HFFc6 (cell line): ENCODE results near the gene AKT3. TPM values are rescaled to one million over a fixed set of nuclear protein-coding genes. Genes with fewer than 3 reads are reported as not detected.

Experiments
- DNase-seq: peaks from one replicate; pipeline ENCODE4 v3.0.0-alpha.2; 2018
- H3K27ac Mint-ChIP-seq: 2 replicates; pipeline ENCODE4 v1.8.0; 2020; ENCODE audit warnings: mild to moderate bottlenecking, mixed read lengths
- H3K27me3 Mint-ChIP-seq: 2 replicates; pipeline ENCODE4 v1.8.0; 2021; ENCODE audit warnings: mild to moderate bottlenecking, moderate library complexity, mixed read lengths; ENCODE audit not compliant: insufficient read depth
- H3K36me3 Mint-ChIP-seq: 2 replicates; pipeline ENCODE4 v1.8.0; 2021; ENCODE audit warnings: low read depth, mixed read lengths
- H3K4me1 Mint-ChIP-seq: 2 replicates; pipeline ENCODE4 v1.8.0; 2020; ENCODE audit warnings: low read depth, mixed read lengths
- H3K4me3 Mint-ChIP-seq: 2 replicates; pipeline ENCODE4 v1.8.0; 2020; ENCODE audit warnings: mild to moderate bottlenecking, moderate library complexity, mixed read lengths
- H3K9me3 Mint-ChIP-seq: 2 replicates; pipeline ENCODE4 v1.8.0; 2020; ENCODE audit warnings: mild to moderate bottlenecking, mixed read lengths
- CTCF ChIP-seq: fragments of 200-600 bp; sonication (generic); IDR thresholded peaks from 2 replicates; pipeline ENCODE4 v1.5.0; 2021; ENCODE audit warnings: antibody characterized with exemption, mild to moderate bottlenecking
- total RNA-seq, 6 experiments: library from RNA; stranded (reverse); fragmentation: NEBNext Ultra II Directional; extraction: Animal tissue kit (Norgen Biotek cat#: 25700); gene quantifications; 2 replicates in 1 of 6; 3 replicates in 5 of 6; pipeline ENCODE4 v1.2.3, GENCODE V29; 2021

AKT3 gene
- total RNA-seq, 6 experiments from 2014 or later = 66.8 to 85.4 (median 75.1) TPM

GRCh38 chr1:243846761-243847160, 3.3 kb downstream of the AKT3 start:
- Mint-ChIP-seq H3K36me3 (peaks cover 12% of the 10 kb centered on the region), H3K9me3 (no peaks in the 10 kb centered on the region), H3K27ac (no peak overlapping the region), H3K4me3 (no peak overlapping the region), H3K4me1 (peaks cover 60% of the 10 kb centered on the region), H3K27me3 (peaks cover 1% of the 10 kb centered on the region; the same call in 1 of the 2 replicates)
- no peak for DNase-seq
- TF ChIP-seq CTCF = no peak

GRCh38 chr1:243845888-243846287, 4.2 kb downstream of the AKT3 start:
- Mint-ChIP-seq H3K4me3 (no peak overlapping the region), H3K9me3 (no peaks in the 10 kb centered on the region), H3K4me1 (peaks cover 61% of the 10 kb centered on the region), H3K36me3 (peaks cover 12% of the 10 kb centered on the region), H3K27me3 (peaks cover 1% of the 10 kb centered on the region; the same call in 1 of the 2 replicates), H3K27ac (no peak overlapping the region)
- TF ChIP-seq CTCF = no peak
- DNase-seq = no peak

- no peaks in the 10 kb centered on the region for H3K9me3 Mint-ChIP-seq
- H3K27me3 Mint-ChIP-seq = peaks cover 1% of the 10 kb centered on the region; the same call in 1 of the 2 replicates
- H3K36me3 Mint-ChIP-seq = peaks cover 12% of the 10 kb centered on the region
- 0 out of 2 replicates have a peak overlapping the region, but pooled peaks have one; percentile 16 for H3K27ac Mint-ChIP-seq
- no peak for TF ChIP-seq CTCF
- DNase-seq = no peak
- peaks cover 70% of the 10 kb centered on the region for H3K4me1 Mint-ChIP-seq
- H3K4me3 Mint-ChIP-seq = no peak overlapping the region
These were observed 5.9 kb downstream of the AKT3 start for GRCh38 chr1:243844186-243844585.

GRCh38 chr1:243842978-243843511, 7.0 kb downstream of the AKT3 start:
- H3K27me3 Mint-ChIP-seq = peaks cover 1% of the 10 kb centered on the region; the same call in 1 of the 2 replicates
- peaks cover 12% of the 10 kb centered on the region for H3K36me3 Mint-ChIP-seq
- H3K27ac Mint-ChIP-seq = peak overlapping the region; percentile 92
- no peak for TF ChIP-seq CTCF
- DNase-seq = peak; percentile 87
- H3K9me3 Mint-ChIP-seq = no peaks in the 10 kb centered on the region
- peak overlapping the region; percentile 86 for H3K4me3 Mint-ChIP-seq
- H3K4me1 Mint-ChIP-seq = peaks cover 64% of the 10 kb centered on the region

- peaks cover 1% of the 10 kb centered on the region; the same call in 1 of the 2 replicates for H3K27me3 Mint-ChIP-seq
- peak overlapping the region; percentile 86 for H3K4me3 Mint-ChIP-seq
- H3K36me3 Mint-ChIP-seq = peaks cover 19% of the 10 kb centered on the region
- peaks cover 4% of the 10 kb centered on the region for H3K9me3 Mint-ChIP-seq
- DNase-seq = no peak
- H3K4me1 Mint-ChIP-seq = peaks cover 60% of the 10 kb centered on the region
- TF ChIP-seq CTCF = no peak
- H3K27ac Mint-ChIP-seq = peak overlapping the region; percentile 82
These were observed 7.9 kb downstream of the AKT3 start for GRCh38 chr1:243842161-243842560.
